Panc1 (cell line): Measurements from ENCODE around the gene FBRSL1. TPM values are rescaled to one million over a fixed set of nuclear protein-coding genes. Genes with fewer than 3 reads are reported as not detected.
"Not testable (repeated sequence)": the region's sequence is repeated elsewhere in the genome, so short reads cannot be mapped to it uniquely, and the experiment has no call there.

ENCODE experiments used
- ATAC-seq: fragments of 200-7000 bp; cut with Tn5 transposase; 2 replicates; pipeline ENCODE4 v1.9.1; 2020; ENCODE audit warnings: mild to moderate bottlenecking, moderate library complexity
- BruUV-seq: library from RNA; stranded (reverse); fragments of 400-500 nt; replicated peaks from 2 replicates; lab custom pipeline; 2021; lab: Mats Ljungman, UMichigan
- CTCF ChIA-PET: fragments of 300-600 bp; sonication (Branson Sonifier 250); formaldehyde crosslinking; loops from one replicate; lab custom pipeline; 2022; ENCODE audit warnings: antibody characterized with exemption; lab: Charles Lee
- POLR2A ChIA-PET: fragments of 300-600 bp; sonication (Branson Sonifier 250); formaldehyde crosslinking; loops from one replicate; lab custom pipeline; 2022; ENCODE audit warnings: antibody characterized with exemption; lab: Charles Lee
- DNase-seq: peaks from one replicate; pipeline ENCODE4 v3.0.0-alpha.2; 2010; ENCODE audit warnings: low read depth, low spot score
- H3K27ac ChIP-seq: 2 replicates; pipeline ENCODE4 v1.5.1; 2011; ENCODE audit warnings: mild to moderate bottlenecking, low read length, inconsistent platforms
- H3K27me3 ChIP-seq: fragments of 200-500 bp; sonication (Bioruptor generic); 2 replicates; pipeline ENCODE4 v1.6.0; 2014; ENCODE audit warnings: low read length, inconsistent platforms; ENCODE audit not compliant: control insufficient read depth, insufficient read depth
- H3K36me3 ChIP-seq: fragments of 200-500 bp; sonication (Bioruptor generic); 2 replicates; pipeline ENCODE4 v1.5.1; 2014; ENCODE audit warnings: inconsistent platforms, mild to moderate bottlenecking, low read length, moderate library complexity; ENCODE audit not compliant: control insufficient read depth, insufficient read depth
- H3K4me1 ChIP-seq: 2 replicates; pipeline ENCODE4 v1.5.1; 2011; ENCODE audit warnings: inconsistent platforms, mild to moderate bottlenecking, low read length, moderate library complexity; ENCODE audit not compliant: control insufficient read depth, insufficient read depth
- H3K4me3 ChIP-seq, 2 experiments: 2 replicates each; pipeline ENCODE4 v1.5.1; 2011 to 2012; ENCODE audit warnings: low read depth in 2 of 2, low read length in 2 of 2, mild to moderate bottlenecking in 2 of 2, inconsistent platforms in 1 of 2, moderate library complexity in 1 of 2
- H3K9me3 ChIP-seq: fragments of 200-500 bp; sonication (Bioruptor generic); 2 replicates; pipeline ENCODE4 v1.5.1; 2014; ENCODE audit warnings: low read depth, mild to moderate bottlenecking, inconsistent platforms, low read length, moderate library complexity; ENCODE audit not compliant: control insufficient read depth, insufficient read depth
- CTCF ChIP-seq: fragments of 450-650 bp; IDR thresholded peaks from 2 replicates; pipeline ENCODE4 v1.5.1; 2017; ENCODE audit warnings: mild to moderate bottlenecking
- POLR2AphosphoS5 ChIP-seq: IDR thresholded peaks from 2 replicates; pipeline ENCODE4 v1.6.1; 2012; ENCODE audit warnings: mild to moderate bottlenecking, low read depth, low read length, moderate library complexity
- REST ChIP-seq, 2 experiments: IDR thresholded peaks; 2 replicates each; pipeline ENCODE4 v1.6.1; 2011 to 2012; ENCODE audit warnings: low read depth in 2 of 2, control low read depth in 1 of 2, low read length in 1 of 2, mild to moderate bottlenecking in 1 of 2, moderate library complexity in 1 of 2; ENCODE audit not compliant: insufficient read depth in 1 of 2
- SIN3A ChIP-seq: IDR thresholded peaks from 2 replicates; pipeline ENCODE4 v1.6.1; 2012; ENCODE audit warnings: low read depth, mild to moderate bottlenecking, low read length, moderate library complexity, borderline replicate concordance; ENCODE audit not compliant: insufficient read depth
- TCF7L2 ChIP-seq: IDR thresholded peaks from 2 replicates; pipeline ENCODE4 v1.6.1; 2011; ENCODE audit warnings: mild to moderate bottlenecking, low read depth, low read length, inconsistent platforms
- in situ Hi-C: cut with HindIII; loops from 2 replicates; pipeline ENCODE4 v1.10.0; 2016; ENCODE audit warnings: low sequenced_read_pairs, low pct_unique_long_range_greater_than_20kb
- intact Hi-C: fragments of 100-400 bp; cut with micrococcal nuclease; formaldehyde crosslinking; loops from one replicate; pipeline ENCODE4 v1.10.0; 2022; ENCODE audit not compliant: unreplicated experiment
- total RNA-seq: library from RNA; stranded (reverse); gene quantifications from one replicate; pipeline ENCODE4 v1.2.1, GENCODE V29; 2021; ENCODE audit not compliant: unreplicated experiment

FBRSL1 gene
- total RNA-seq, 1 experiment from 2014 or later, result 104 TPM

DNA sequence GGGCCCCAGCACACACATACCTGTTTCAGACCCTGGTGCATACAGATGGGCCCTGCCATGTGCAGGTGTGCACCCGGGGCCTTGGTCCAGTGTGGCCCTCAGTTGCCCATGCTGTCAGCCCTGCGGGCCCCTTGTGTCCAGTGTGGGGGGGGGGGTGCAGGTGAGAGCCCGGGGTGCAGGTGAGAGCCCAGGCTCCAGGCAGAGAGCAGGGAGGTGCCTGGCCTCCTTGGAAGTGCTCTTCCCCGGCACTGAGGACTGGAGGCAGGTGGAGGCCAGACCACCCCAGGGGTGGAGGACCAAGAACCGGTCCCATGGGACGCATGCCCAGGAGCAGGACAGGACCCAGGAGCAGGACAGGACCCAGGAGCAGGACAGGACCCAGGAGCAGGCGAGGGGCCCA lies 40.9 kb downstream of the FBRSL1 start:
- POLR2A ChIA-PET, result no interaction called here
- Histone ChIP-seq H3K4me1 (peaks cover 8% of the 10 kb centered on the region), H3K27ac (no peak overlapping the region), H3K4me3 (no peak overlapping the region), H3K36me3 (no peaks in the 10 kb centered on the region), H3K9me3 (no peaks in the 10 kb centered on the region), H3K27me3 (no peaks in the 10 kb centered on the region)
- in situ Hi-C loops, result no loop called here
- DNase-seq (no peak), ATAC-seq (no peak)
- no peak for TF ChIP-seq REST (IDR thresholded peaks at IDR 0.05; ENCODE audit: insufficient read depth in 1 of 2, low read depth in 2 of 2, low read length in 1 of 2)
- TF ChIP-seq SIN3A, result no peak
- no peak for TF ChIP-seq CTCF
- no peak for TF ChIP-seq TCF7L2
- TF ChIP-seq POLR2AphosphoS5, result no peak
- intact Hi-C loops, result no loop called here
- CTCF ChIA-PET, result no interaction called here
- BruUV-seq, result no TSS peak

DNA sequence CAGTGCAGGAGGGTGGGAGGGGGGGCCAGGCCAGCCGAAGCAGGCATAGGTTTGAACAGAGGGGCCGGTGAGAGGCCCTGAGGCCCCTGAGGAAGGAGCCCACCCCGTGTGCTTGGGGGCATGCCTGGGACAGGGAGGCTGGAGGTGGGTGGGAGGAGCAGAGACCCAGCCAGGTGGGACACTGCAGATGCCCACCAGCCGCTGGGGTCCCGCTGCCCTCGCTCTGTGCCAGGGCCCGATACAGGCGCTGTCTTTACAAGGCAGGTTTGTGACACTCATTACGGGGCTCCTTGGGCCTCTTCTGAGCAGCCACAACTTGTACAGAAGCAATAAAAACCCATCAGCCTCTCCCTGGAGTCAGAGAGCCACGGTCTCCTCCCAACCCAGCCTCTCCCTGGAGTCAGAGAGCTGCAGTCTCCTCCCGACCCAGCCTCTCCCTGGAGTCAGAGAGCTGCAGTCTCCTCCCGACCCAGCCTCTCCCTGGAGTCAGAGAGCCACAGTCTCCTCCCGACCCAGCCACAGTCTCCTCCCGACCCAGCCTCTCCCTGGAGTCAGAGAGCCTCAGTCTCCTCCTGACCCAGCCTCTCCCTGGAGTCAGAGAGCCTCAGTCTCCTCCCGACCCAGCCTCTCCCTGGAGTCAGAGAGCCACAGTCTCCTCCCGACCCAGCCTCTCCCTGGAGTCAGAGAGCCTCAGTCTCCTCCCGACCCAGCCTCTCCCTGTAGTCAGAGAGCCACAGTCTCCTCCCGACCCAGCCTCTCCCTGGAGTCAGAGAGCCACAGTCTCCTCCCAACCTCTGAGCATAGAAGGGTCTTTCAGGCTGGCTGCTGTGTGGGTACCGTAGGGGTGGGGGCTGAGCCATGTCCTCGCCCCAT lies 43.0 kb downstream of the FBRSL1 start:
- H3K4me3 ChIP-seq, H3K27me3 ChIP-seq, intact Hi-C loops, POLR2A ChIA-PET, H3K27ac ChIP-seq, BruUV-seq, H3K9me3 ChIP-seq, in situ Hi-C loops, CTCF ChIA-PET, DNase-seq, H3K36me3 ChIP-seq, ATAC-seq, H3K4me1 ChIP-seq: not testable (repeated sequence)

GRCh38 chr12:132533584-132533958 lies 43.6 kb downstream of the FBRSL1 start:
- intact Hi-C loops (no loop called here), in situ Hi-C loops (no loop called here)
- no peak for DNase-seq
- no peak for ATAC-seq
- Histone ChIP-seq H3K27ac (no peak overlapping the region), H3K9me3 (no peaks in the 10 kb centered on the region), H3K36me3 (no peaks in the 10 kb centered on the region), H3K4me1 (no peaks in the 10 kb centered on the region), H3K4me3 (no peak overlapping the region), H3K27me3 (no peaks in the 10 kb centered on the region)
- POLR2A ChIA-PET, result no interaction called here
- CTCF ChIA-PET, result no interaction called here
- TF ChIP-seq CTCF (no peak), TCF7L2 (no peak), SIN3A (no peak), POLR2AphosphoS5 (no peak), REST (IDR thresholded peaks at IDR 0.05; ENCODE audit: insufficient read depth in 1 of 2, low read depth in 2 of 2, low read length in 1 of 2) (no peak)
- no TSS peak for BruUV-seq
